ENCODE results near the gene RMND5A.

RMND5A gene

GRCh38 chr2:86791573-86791972, 71.5 kb downstream of the RMND5A start:
- DNase-seq (ENCODE audit: low read depth) = no peak

- DNase-seq (ENCODE audit: low read depth) = no peak
These were observed 73.7 kb downstream of the RMND5A start for GRCh38 chr2:86793752-86794151.

DNA sequence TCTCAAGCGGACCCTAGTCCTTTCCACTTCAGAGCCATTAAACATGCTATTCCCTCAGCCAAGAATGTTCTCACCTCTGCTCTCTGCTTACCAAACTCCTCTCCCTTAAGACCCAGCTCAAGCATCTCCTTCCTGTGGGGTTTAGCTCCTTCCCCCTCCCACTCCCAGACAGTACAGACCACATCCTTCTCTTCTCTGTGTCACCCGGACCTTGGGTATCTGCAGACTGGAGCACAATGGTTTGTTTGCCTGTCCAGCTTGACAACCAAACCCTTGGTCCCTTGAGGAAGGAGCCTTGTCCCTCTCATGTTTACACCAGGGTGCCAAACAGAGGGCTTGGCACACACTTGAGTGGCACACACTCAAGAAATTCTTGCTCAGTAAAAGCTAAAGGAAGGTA, 74.8 kb downstream of the RMND5A start:
- DNase-seq (ENCODE audit: low read depth) = no peak

DNA sequence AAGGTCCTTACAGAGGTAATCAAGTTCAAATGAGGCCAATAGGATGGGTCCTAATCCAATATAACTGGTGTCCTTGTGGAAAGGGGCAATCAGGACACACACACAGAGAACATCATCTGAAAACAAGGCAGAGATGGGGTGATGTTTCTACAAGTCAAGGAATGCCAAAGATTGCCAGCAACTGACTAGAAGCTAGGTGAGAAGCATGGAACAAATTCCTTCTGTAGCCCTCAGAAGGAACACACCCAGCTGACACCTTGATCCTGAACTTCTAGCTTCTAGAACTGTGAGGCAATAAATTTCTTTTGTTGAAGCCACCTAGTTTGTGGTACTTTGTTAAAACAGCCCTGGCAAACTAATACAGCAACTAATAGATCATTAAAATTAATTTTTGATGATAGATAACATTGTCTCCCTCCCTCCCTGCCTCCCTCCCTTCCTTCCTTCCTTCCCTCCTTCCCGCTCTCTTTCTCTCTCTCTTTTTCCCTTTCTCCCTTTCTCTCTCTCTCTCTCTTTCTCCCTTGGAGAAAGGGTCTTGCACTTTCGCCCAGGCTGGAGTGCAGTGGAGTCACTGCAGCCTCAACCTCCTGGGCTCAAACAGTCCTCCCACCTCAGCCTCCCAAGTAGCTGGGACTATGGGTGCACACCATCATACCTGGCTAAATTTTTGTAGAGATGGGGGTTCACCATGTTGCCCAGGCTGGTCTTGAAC, 80.9 kb downstream of the RMND5A start:
- DNase-seq (ENCODE audit: low read depth) = no peak

DNA sequence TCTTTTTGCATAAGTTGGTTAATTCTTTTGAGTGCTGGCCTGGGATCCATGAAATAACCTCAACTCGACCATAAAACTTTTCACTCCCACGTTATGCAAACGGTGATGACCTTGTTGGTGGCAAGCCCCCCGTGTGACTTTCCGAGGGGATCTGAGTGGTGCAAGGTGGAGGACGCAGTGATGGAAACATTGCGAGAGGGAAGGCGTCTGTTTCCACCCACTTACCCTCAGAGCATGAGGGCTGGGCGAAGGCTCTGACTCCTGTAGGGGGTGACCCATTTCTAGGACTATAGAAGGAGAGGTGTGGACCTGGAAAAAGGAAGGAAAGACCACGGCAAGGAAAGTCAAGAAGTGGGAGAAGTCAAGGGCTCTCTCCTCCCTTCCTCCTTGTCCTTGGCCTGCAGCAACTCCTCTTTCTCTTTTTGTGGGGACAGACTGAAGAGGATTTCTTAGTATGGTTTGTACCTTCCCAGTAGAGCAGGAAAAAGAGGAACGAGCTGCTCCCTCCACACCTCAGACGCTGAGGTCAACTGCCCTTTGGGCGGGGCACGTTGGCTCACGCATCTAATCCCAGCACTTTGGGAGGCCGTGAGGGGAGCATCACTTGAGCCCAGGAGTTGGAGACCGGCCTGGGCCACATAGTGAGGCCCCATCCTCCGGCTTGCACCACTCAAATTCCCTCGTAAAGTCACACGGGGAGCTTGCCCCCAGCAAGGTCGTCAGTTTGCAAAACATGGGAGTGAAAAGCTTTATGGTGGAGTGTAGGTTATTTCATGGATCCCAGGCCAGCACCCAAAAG, 86.2 kb downstream of the RMND5A start:
- DNase-seq (ENCODE audit: low read depth) = no peak

DNA sequence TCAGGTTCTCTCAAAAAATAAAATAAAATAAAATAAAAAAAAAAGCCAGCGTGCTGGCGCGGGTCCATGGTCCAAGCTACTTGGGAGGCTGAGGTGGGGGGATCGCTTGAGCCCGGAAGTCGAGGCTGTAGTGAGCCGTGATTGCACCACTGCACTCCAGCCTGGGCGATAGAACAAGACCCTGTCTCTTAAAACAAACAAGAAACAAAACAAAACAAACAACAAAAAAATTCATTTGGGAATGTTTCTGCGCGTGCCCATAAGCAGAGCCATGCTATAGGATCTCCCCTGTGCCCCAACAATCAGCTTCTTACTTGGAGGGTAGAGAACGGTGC, 87.0 kb downstream of the RMND5A start:
- DNase-seq (ENCODE audit: low read depth) = no peak

DNA sequence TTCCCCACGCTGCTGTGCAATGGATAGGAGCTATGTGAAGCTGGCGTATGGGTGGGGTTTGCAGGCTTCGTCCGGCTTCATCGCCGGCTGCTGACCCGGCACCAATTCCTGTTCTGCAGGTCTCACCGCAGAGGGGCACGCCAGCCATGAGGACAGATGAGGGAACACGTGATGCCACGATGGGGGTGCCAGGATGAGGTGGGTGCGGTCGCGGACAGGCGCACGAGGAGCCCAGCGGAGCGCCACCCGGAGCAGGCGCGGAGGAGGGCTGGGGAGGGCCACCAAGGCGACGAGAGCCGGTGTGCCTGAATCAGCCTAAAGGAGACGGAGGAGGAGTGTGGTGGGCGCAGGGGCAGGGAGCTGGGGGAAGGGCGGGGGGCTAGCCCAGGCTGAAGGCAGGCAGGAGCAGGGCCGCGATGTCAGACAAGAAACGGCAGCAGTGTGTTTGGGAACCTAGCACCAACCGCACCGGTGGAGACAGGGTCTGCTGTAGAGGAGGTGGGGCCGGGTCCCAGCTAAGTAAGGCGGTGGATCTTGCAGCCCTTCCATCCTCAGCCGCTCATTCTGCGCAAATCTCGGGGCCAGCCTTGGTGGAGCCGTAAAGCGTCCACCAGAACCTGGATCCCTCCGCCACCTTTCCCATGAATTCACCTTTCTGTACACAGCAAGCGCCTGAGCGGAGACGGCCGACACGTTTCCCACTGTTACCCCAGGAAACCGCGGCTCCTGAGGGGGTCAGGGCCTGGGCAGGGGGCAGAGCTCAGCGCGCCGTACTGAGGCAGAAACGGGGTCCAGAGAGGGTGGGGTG, 87.6 kb downstream of the RMND5A start:
- no peak for DNase-seq (ENCODE audit: low read depth)

DNA sequence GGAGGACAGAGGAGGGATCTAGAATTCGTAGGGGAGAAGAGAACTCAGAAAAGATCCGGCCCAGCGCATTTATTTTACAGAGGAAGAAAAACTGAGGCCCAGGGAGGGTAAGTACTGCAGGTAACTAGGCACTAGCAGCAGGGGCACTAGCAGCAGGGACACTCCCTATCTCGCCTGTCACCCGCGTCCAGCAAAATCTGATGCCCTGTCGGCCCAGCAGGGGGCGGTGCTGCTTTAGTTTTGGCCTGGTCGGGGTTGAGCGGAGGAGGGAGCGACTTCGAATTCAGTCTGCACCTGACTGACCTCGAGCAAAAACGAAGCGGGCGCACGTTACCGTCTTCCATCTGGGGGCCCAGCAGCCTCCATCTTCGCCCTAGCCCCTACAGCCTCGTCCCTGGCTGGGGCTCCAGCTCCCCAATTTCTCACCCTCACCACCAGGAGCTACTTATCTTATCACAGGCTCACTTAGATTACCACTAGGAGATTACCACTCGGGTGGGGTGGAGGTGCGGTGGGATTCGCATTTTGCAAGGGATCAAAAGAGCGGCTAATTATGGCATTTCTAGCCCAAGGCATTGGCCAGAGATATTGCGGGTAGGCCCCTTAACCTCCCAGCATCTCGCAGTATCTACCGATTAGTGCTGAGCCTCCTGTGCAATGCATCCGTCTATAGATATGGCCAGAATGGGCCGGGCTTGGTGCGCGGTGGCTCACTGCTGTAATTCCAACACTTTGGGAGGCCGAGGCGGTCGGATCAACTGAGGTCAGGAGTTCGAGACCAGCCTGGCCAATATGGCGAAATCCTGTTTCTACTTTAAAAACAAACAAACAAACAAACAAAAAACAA, 88.4 kb downstream of the RMND5A start:
- peak; percentile 80 for DNase-seq (ENCODE audit: low read depth)

GRCh38 chr2:86809481-86810121, 89.5 kb downstream of the RMND5A start:
- DNase-seq (ENCODE audit: low read depth) = no peak

DNA sequence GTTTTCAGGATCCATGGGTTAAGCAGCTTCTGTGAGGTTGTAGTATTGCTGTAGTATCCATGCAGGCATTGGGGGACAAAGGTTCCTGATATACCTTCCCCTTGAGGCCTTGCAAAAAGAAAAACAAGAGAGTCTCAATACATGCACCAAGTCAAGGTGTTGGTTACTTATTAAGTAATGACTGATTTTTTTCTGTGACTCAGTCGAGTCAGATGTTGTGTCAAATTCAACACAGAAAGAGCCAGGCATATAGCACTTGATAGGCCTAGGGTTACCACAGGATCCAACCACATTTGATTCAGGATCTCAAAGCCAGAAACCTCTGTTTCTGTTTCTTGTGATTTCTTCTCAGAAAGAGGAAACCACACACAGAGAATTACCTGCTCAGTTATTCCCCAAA, 95.5 kb downstream of the RMND5A start:
- no peak for DNase-seq (ENCODE audit: low read depth)

- no peak for DNase-seq (ENCODE audit: low read depth)
These were observed 98.2 kb downstream of the RMND5A start for GRCh38 chr2:86818114-86818801.

GRCh38 chr2:86818957-86819356, 98.9 kb downstream of the RMND5A start:
- DNase-seq (ENCODE audit: low read depth) = no peak

- DNase-seq (ENCODE audit: low read depth) = no peak
These were observed 101.2 kb downstream of the RMND5A start for GRCh38 chr2:86821306-86821705.

DNA sequence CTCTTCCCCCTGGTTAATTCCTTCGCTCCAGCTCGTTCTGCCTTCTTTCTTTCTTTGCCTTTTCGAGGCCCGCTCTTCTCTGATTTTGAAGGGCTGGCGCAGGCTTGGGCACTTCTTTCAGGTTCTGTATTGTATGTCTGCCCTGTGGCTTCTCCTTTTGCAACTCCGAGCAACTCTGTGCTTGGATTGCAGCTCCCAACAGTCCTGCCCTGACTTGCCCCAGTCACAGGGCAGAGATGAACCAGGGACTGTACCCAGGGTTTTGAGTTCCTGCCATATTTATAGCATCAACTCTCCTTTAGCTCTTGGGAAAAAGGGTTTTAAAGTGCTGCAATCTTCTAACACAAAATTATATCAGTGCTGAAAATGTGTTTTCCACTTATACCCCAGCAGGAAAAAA, 101.8 kb downstream of the RMND5A start:
- DNase-seq (ENCODE audit: low read depth) = no peak

- no peak for DNase-seq (ENCODE audit: low read depth)
These were observed 102.7 kb downstream of the RMND5A start for GRCh38 chr2:86822668-86823345.

DNA sequence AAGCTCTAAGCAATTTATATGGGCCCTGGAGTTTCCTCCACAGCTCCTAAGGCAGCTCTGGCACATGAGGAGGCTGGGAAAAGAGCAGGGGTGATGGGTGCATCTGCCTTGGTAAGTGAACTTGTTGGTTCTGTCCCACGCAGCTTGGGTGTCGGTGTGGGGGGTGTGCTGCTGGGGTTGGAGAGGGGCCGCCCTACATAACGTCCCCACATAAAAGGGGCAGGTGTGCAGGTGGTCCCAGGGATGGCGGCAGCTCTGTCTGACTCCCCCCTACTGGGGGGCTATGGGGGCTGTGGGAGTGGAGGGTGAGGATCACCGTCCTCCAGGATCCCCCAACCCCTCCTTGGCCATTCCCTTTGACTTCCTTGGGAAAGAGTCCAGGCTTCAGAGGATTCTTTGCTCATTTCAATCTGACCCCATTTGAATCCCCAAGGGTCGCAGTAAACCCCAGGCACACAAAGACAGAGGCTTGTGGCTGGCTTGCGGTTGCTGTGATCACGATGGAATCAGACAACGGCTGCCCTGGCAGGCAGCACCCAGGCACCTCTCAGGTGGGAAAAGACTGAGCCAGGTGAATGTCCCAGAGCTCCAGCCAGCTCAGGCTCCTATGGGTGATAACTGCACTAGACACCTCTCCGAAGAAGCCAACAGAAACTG, 105.1 kb downstream of the RMND5A start:
- no peak for DNase-seq (ENCODE audit: low read depth)

DNA sequence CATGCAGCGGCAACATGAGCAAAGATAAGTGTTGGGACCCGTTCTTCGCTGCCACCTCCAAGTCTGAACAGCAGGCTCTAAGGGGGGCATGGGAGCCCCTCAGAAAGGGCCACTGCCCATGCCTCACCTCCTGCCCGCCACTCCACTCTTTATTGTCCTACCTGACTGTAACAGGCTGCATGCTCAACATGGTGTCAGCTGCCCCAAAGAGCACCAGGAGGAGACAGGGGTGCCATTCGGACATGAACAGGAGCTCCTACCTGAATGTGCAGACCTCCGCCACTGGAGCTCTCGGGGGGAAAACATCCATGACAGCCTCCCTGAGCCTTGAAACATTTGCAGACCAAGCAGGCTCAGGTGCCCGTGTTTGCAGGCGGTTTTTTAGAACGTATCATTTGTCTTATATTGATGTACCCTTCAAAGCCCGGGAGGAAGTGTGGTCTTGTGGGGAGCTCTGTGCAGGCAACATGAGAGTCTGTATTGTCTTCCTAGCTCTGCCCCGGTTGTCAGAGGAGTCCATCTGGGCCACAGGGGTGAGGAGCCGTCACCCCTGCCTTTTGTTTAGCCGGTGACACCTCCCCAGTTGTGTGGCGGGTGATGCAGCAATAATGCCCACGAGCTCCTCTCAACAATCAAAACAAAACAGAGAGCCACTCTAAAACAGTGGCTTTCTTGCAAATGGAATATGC, 105.7 kb downstream of the RMND5A start:
- DNase-seq (ENCODE audit: low read depth) = no peak

- no peak for DNase-seq (ENCODE audit: low read depth)
These were observed 106.9 kb downstream of the RMND5A start for GRCh38 chr2:86826951-86827350.

Data from activated T-helper 1 cell treated with Interleukin-2 at 50 U/mL for 16 hours (primary cell).